NOMO-1 treated with dmso at 0.1 percent for 144 hours (cell line): ENCODE data around the gene CAMTA1.

ENCODE experiments used
- DNase-seq: peaks from one replicate; lab custom pipeline; 2025; ENCODE audit not compliant: unreplicated experiment; lab: John Stamatoyannopoulos, UW

Gene CAMTA1

DNA sequence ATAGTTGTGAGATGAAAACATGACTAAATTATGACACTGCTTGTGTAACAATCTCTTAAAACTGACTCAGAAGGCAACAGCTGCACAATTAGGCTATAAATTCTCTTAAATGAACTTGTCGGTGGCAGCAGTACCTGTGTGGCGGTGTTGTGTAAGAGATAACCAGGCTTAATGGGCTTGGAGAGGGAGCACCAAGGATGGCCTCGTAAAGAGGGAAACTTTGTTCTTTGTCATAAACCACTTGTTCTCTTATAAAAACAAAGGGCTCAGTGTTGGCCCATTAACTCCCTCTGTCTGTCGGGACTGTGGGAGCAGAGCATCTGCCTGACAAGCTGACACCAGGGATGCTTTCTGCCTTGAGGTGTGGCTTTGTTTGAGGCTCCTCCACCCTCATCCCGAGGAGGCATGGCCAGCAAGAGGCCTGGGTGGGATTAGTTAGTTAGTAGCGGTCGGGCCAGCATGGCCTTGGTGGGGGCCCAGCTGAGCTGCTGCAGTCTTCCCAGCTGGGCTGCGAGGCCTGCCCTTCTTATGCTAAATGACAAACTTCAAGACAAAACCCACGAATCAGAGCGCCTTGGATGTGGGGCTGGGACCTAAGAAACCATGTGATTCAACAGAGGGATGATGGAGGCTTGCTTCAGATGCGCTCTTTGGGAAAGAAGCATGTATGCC, 171.4 kb downstream of the CAMTA1 start:
- no peak for DNase-seq

DNA sequence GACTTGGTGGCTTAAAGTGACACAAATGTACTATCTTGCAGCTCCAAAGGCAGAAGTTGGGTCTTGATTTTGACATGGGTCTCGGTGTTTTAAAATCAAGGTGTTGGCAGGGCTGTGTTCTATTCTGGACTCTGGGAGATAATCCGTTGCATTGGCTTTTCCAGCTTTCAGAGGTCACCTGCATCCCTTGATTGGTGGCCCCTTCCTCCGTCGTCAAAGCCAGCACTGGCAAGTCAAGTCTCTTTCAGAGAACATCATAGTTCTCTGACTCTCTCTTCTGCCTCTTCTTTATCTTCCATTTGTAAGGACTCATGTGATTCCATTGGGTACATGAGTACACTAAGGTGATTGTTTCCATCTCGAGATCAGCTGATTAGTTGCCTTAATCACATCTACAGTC, 172.1 kb downstream of the CAMTA1 start:
- DNase-seq, result no peak

DNA sequence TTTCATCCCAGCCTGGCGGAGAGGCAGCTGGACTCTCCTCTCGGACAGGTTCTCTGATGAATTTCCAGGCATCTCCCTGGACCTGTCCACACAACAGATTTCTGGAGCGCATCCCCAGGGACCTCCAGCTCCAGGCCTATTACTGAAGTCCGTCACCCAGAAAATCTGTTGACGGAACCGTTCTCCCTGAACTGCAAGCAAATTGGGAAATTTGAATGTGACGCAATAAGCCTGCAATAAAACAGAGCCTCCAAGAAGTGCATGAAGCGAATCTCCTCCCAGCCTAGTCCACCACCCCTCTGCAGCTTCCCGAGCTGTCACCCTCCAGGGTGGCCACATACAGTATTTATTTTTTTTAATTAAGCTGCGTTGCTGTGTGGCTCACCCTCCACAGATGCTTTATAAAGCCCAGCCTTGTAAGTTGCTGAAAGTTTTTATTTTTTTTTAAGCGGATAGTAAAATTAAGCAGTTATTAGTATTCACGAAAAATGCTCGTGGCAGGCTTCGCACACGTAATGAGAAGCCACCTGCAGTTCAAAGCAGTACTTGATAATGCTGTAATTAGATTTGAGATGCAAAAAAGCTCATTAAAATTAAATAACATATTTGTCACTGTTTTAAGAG, 173.3 kb downstream of the CAMTA1 start:
- DNase-seq, result no peak

DNA sequence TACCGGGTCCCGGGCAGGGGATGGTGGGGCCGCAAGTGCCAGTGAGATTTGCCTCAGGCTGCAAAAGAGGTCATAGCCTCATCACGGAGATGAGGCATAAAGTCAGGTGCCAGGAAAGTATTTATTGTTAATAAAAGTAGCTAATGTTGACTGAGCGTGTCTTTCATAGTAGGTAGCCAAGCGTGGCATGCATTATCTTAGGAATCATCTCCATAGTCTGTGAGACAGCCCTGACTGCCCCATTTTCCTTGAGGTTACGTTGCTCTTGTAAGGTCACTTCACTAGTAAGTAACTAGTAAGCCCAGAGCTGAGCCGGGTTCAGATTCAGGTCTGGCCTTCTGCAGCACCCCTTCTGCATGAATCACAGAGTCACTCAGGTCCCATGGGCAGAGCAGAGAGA, 174.2 kb downstream of the CAMTA1 start:
- no peak for DNase-seq

DNA sequence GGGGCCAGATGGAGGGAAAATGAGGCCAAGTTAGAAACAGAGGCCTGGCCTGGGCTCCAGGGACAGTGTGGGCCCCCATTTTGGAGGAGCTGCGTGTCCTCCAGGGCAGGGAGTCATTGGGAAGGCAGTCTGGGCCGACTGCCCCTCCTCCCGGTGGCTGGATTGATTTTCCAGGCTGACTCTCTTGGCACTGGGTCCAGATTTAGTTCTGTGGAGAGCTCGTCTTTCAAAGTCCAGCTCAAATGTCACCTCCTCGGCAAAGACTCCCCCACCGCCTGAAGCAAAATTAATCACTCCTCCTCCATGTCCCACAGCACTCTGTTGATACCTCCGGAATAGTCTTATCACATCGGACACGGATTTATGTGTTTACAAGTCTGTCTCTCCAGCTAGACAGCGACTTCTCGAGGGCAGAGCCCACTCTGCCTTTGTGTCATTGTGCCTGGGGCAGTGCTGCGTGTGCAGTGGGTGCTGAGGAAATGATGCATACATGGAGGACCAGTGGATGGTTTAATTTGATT, 175.1 kb downstream of the CAMTA1 start:
- no peak for DNase-seq

DNA sequence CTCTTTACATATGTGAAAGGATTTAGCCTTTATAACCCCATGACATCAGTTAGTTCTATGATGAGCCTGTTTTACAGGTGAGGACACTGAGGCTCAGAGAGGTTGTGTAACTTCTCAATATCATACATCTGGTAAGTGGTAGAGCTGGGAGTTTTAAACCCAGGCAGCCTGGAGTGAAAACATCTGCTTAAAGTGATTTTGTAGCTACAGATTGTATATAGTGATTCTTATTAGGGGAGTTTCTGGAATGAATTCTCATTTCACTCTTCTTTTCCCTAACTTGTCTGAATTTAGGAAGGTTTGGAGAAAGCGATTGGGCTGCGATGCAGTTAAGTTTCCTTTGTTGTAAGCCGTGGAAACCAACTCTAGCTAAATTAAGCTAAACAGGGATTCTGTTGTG, 175.6 kb downstream of the CAMTA1 start:
- no peak for DNase-seq

DNA sequence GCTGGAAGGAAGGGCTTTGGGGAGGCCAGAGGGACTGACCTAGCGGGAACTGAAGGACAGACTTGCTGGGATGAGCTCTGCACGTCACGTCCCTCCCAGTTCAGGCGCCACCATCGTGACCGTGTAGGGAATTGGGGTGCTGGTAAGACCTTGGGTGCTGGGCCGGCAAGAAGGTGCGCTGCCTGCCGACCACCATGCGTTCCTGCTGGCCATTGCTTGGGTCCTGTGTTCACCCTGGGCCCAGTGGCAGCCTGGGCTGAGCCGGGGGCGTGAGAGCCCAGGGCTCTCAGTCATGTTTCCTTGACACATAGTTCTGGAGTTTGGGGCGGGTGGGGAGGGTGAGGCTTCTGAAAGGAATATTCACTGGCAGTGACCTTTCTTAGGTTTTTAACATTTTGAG, 176.0 kb downstream of the CAMTA1 start:
- no peak for DNase-seq

DNA sequence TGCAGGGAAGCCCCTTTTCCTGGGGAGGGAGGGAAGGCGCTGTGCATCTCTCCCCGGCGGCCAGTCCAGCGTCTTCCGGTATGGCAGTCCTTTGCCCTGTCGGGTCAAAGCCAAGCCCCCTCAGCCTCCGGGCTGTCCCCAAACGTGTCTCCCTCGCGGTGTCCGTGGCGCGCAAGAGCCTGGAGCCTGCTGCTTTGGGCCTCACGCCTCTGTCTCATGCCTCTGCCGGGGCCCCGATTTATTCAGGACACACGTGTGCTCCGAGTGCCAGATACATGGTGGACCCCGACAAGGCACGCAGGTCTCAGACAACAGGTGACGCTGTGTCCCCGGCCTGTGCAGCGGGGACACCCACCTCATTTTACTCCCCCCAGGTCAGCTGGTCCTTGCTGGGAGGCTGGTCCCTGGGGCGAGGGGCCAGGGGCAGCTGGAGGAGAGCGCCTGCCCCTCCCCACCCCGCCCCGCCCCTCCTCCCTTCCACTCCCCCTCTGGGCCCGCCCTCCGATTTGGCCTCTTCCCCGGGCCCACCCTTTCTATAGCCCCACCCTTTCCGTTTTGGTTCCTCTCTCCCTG, 176.7 kb downstream of the CAMTA1 start:
- no peak for DNase-seq

DNA sequence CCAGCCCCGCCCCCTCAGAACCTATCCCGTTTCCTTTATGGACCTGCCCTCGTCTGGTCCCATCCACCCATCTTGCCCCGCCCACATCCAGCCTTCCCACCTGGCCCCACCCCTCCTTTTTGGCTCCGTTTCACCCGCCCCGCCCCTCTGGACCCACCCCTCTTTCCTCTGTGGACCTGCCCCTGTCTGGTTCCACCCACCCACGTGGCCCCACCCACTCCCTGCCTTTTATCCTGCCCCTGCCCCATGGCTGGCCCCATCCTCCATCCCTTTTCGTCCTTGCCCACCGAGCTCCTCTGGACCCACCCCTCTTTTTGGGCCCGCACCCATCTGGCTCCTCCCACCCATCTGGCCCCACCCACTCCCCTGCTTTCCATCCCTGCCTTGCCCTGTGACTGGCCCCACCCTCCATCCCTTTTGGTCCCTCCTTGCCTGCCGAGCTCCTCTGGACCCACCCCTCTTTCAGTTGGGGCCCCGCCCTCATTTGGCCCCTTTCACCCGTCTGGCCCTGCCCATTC, 177.3 kb downstream of the CAMTA1 start:
- DNase-seq, result peak; percentile 31

DNA sequence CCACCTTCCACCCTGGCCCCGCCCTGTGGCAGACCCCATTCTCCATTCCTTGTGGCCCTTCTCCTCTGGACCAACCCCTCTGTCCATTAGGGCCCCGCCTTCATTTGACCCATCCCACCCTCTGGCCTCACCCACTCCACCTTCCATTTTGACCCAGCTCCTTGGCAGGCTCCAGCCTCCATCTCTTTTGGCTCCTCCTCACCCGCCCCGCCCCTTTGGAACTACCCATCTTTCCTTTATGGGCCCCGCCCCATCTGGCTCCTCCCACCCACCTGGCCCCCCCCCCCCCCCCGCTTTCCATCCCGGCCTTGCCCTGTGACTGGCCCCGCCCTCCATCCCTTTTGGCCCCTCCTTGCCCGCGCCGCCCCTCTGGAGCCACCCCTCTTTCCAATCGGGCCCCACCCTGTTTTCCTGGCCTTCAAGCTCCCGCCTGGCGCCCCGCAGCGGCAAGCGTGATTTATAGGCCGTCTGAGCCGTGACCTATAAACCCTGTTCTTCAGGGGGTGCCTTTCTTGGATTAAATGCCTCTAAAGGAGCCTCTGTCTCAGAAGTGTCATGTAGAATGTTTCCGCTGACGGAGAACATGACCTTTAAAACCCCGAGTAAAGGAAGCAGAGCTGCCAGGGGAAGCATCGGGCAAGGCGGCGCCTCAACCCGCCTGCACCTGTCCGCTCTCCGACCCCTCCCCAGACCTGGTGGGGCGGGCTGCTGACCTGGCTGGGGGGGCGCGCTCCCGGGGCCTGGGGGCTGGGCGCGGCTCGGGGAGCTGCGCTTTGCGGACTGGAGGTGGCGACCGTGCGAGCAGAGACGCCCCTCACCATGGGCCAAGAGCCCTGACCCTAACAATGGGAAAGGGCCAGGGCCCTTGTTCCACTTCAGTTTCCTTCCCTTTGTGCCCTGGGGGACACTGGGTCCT, 178.0 kb downstream of the CAMTA1 start:
- DNase-seq, result peak; percentile 40

DNA sequence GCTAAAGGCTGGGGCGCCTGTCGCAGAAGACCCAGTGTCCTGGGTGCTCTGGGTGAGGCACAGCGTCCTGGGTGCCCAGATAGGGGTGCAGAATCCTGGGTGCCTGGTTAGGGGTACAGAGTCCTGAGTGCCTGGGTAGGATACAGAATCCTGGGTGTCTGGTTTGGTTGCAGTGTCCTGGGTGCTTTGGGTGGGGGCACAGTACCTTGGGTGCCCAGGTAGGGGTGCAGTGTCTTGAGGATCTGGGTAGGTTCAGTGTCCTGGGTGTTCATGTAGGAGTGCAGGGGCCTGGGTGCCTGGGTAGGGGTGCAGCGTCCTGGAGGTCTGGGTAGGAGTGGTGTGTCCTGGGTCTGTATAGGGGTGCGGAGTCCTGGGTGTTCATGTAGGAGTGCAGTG, 178.7 kb downstream of the CAMTA1 start:
- DNase-seq, result no peak

DNA sequence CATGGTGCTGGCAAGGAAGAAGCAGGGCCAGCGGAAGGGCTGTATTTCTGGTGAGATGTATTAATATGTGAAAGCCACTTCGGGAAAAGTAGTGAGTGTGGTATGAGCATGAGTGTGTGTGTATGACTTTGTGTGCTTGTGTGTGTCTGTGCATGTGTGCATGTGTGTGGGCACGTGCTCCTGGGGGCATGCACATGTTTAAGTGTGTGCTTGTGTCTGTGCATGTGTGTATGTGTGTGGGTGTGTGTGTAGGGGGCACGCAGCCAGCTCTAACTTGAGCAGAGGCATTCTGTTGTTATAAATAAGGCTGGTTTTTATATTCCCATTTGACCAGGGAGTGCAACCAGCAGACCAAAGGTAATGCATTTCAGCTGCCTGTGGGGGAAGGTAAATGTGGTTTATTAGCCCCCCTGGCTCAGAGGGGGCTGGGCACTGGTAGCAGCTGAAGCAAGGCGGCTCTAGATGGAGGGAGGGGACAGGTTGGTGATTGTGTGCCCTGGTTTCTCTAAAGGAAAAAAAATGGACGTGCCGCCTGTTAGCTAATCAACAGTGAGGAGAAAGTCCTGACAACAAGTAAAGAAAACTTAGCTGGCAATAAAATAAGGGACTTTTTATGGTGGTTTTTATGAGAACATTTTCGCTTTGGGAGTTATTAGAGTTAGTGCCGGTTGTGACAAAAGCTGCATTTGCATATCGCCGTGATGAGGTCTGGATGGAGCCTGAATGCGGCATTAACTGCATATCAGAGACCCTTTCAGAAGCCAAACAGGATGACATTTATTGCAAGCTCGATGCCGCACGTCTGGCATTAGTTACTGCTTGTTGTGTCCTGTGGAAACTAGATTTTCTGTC, 180.1 kb downstream of the CAMTA1 start:
- DNase-seq, result no peak

DNA sequence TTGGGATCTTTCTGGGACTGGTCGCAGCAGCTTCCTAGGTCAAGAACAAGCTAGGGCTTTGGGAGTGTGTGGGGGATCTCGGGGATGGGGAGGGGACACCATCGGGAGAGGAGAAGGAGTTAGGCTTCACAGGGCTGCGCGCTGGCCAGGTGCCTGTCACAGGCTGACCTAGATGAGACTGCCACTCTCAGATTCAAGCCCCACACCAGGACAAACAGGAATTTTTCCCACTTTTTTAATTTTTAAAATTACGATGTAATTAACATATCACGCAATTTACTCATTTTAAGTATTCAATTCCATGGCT, 180.6 kb downstream of the CAMTA1 start:
- DNase-seq, result no peak

DNA sequence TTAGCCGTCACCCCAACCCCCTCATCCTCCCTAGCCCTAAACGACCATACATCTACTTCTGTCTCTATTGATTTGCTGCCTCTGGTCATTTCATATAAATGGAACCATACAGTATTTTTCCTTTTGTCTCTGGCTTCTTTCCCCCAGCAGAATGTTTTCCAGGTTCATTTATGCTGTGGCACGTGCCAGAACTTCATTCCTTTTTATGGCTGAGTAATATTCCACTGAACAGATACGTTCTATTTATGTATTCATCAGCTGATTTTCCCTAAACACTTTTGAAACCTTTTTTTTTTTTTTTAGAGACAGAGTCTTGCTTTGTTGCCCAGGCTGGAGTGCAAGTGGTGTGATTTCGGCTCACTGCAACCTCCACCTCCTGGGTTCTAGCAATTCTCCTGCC, 181.1 kb downstream of the CAMTA1 start:
- no peak for DNase-seq

DNA sequence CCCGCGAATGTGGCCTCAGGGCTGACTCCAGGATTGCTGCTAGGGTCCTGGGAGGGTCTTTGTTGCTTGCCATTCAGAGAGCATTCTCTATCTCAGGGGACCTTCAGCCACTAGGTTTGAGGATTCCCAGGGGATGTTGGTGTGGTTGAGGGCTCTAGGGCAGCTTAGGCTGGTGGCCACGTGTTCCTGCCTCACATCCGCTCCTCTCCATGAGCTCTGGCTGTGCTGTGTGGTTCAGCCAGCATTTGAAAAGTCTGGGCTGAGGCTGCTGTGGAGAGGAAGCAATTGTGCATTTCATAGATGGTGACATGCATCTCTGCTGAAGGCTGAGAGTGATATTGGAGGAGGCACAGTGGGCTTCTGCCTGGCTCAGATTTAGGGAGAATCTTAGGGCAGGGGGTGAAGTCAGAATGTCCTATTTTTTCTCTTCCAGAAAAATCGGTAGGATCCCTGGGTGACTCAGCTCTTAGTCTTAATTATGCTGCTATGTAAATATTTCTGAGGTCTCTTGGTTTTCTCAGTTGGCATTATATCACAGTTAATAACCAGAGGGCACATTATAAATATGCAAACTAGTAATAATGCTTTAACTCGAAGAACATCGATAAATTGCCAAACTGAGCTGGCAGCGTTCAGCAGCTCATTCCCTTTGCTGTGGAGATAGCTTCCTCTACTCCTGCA, 182.3 kb downstream of the CAMTA1 start:
- no peak for DNase-seq

DNA sequence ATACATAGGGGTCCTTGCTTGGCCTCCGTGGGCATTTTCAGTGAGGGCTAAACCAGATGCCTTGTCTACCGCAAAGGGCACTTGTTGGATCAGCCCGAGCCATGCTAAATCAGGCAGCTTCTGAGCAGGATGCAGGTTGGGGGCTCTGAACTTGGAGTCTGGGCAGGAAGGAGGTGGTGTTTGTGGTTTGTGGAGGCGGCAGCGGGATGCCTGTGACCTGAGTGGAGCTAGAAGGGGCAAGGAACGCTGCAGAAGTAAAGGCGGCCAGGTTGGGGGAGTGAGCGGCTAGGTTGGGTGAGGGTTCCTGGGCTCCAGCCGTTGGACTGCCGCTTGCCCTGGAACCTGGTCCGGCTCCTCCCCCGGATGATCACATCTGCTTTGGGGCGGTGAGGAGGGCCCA, 183.9 kb downstream of the CAMTA1 start:
- DNase-seq, result no peak

DNA sequence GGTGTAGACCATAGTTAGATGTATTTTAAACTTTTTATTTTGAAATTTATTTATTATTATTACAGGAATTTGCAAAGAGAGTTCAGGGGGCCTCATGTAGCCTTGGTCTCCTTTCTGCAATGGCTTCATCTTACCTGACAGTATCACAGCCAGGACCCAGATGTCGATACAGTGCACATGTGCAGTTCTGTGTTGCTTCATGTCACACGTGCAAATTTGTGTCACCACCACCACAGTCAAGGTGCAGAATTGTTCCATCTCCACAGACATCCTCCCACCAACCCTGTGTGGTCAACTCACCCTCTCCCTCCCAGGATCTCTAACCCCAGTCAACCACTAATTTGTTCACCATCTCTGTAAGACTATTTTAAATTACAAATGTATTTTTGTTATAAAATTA, 184.5 kb downstream of the CAMTA1 start:
- DNase-seq, result no peak

DNA sequence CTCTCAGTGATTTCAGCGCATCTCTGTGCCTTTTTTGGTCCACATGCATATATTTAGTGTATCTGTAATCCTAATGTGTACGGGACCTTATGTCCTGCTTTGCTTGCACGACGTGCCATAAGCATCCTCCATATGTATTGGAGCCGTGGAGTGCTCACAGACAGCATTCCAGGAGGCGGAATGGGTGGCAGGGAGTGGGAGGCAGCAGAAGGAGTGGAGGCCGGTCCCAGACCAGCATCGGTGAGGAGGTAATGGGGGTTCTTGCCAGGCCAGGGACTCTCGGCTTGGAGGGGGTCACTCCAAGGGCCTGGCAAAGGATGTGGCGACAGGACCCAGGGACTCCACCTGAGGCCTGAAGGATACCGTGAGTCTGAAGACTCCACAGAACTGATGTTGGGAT, 185.0 kb downstream of the CAMTA1 start:
- DNase-seq, result no peak

DNA sequence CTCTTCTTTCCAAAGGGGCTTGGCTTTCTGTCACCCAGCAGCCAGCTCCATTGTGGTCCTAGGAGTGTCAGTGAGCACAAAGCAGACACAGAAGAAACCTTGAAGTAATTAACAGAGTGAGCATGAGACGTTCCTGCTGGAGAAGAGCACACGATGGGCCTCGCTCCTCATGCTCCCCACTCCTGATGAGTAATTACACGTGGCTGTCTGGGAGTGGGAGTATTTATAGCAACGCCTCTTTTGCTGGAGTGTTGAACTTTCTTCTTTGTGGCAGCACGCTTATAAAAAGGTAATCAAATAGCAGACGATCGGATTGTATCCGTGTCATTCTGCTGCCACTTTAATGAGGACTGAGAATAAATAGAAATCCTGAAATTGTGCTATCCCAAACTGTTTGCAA, 185.8 kb downstream of the CAMTA1 start:
- DNase-seq, result no peak

DNA sequence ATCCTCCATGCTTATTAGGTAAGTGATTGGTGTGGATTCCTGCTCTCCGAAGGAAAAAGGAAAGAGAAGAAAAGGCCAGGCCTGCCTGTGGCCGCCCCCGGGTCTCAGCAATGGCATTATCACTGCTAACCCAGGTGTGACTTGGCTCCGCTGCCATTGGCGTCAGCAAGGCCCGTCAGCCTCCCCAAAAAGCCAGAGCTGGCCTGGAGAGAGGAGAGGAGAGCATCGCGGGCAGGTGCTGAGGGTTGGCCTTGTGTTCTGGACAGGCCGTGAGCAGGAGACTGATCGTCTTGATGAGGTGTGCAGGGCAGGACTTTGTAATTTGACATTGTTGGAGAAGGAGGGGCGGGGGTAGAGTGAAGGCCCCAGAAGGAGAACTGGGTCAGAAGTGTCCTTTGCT, 186.4 kb downstream of the CAMTA1 start:
- DNase-seq, result no peak
